HL-60 (cell line): ENCODE results near the gene TRPM2.

Experiments
- GABPA ChIP-seq: IDR thresholded peaks from 2 replicates; pipeline ENCODE4 v1.6.1; 2012; ENCODE audit warnings: low read depth
- POLR2AphosphoS5 ChIP-seq: IDR thresholded peaks from 2 replicates; pipeline ENCODE4 v1.6.1; 2012; ENCODE audit warnings: low read depth
- TF ChIP-seq, protein P1 (sequence below): IDR thresholded peaks from one replicate; pipeline ENCODE4 v1.5.1; 2011; ENCODE audit warnings: low read length, control low read depth, inconsistent platforms; ENCODE audit not compliant: insufficient read depth

DNA sequence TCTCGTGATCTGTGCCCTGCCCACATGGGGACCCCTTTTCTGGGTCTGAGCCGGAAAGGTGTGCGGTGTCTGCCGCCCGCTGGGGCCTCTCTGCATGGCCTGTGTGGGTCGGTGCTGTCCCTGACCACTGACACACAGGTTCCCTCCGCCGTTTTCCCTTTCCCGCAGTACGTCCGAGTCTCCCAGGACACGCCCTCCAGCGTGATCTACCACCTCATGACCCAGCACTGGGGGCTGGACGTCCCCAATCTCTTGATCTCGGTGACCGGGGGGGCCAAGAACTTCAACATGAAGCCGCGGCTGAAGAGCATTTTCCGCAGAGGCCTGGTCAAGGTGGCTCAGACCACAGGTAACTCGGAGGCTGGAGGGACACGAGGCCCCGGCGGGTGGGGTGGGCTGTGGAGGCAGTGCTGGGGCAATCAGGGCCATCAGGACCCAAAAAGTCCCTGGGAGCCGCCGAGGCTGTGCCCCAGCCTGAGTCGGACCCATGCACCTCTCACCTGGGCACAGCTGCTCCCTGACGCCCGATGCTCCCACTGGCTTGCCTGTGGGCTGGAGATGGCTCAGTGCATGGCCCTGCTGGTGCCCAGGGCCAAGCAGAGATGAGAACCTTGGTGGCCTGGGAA lies 13.3 kb downstream of the TRPM2 start:
- TF ChIP-seq, protein P1, sequence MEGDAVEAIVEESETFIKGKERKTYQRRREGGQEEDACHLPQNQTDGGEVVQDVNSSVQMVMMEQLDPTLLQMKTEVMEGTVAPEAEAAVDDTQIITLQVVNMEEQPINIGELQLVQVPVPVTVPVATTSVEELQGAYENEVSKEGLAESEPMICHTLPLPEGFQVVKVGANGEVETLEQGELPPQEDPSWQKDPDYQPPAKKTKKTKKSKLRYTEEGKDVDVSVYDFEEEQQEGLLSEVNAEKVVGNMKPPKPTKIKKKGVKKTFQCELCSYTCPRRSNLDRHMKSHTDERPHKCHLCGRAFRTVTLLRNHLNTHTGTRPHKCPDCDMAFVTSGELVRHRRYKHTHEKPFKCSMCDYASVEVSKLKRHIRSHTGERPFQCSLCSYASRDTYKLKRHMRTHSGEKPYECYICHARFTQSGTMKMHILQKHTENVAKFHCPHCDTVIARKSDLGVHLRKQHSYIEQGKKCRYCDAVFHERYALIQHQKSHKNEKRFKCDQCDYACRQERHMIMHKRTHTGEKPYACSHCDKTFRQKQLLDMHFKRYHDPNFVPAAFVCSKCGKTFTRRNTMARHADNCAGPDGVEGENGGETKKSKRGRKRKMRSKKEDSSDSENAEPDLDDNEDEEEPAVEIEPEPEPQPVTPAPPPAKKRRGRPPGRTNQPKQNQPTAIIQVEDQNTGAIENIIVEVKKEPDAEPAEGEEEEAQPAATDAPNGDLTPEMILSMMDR = no peak
- 0 out of 2 replicates have a peak, but pooled peaks have one; percentile 22 for TF ChIP-seq POLR2AphosphoS5
- no peak for TF ChIP-seq GABPA
